Nephron (organoid): ENCODE results near the gene ISL2.
"Not testable (repeated sequence)": the region's sequence is repeated elsewhere in the genome, so short reads cannot be mapped to it uniquely, and the experiment has no call there.

Experiments used
- H3K27ac Mint-ChIP-seq, 3 experiments: 2 replicates each; pipeline ENCODE4 v1.8.0; 2020; ENCODE audit warnings: mixed read lengths in 3 of 3, mild to moderate bottlenecking in 2 of 3, moderate library complexity in 1 of 3
- H3K27me3 Mint-ChIP-seq: 2 replicates; pipeline ENCODE4 v1.8.0; 2021; ENCODE audit warnings: low read depth, mild to moderate bottlenecking, moderate library complexity, mixed read lengths
- H3K36me3 Mint-ChIP-seq: 2 replicates; pipeline ENCODE4 v1.8.0; 2020; ENCODE audit warnings: low read depth, mixed read lengths
- H3K4me1 Mint-ChIP-seq: 2 replicates; pipeline ENCODE4 v1.8.0; 2020; ENCODE audit warnings: mixed read lengths
- H3K4me3 Mint-ChIP-seq, 3 experiments: 2 replicates each; pipeline ENCODE4 v1.8.0; 2020; ENCODE audit warnings: mild to moderate bottlenecking in 3 of 3, mixed read lengths in 3 of 3, moderate library complexity in 2 of 3
- H3K9me3 Mint-ChIP-seq: 2 replicates; pipeline ENCODE4 v1.8.0; 2020; ENCODE audit warnings: mixed read lengths
- CTCF ChIP-seq, 3 experiments: fragments of 200-600 bp; sonication (generic); IDR thresholded peaks; one replicate each; pipeline ENCODE4 v1.5.0; 2021; ENCODE audit warnings: antibody characterized with exemption in 3 of 3; ENCODE audit not compliant: unreplicated experiment in 3 of 3

Gene ISL2

DNA sequence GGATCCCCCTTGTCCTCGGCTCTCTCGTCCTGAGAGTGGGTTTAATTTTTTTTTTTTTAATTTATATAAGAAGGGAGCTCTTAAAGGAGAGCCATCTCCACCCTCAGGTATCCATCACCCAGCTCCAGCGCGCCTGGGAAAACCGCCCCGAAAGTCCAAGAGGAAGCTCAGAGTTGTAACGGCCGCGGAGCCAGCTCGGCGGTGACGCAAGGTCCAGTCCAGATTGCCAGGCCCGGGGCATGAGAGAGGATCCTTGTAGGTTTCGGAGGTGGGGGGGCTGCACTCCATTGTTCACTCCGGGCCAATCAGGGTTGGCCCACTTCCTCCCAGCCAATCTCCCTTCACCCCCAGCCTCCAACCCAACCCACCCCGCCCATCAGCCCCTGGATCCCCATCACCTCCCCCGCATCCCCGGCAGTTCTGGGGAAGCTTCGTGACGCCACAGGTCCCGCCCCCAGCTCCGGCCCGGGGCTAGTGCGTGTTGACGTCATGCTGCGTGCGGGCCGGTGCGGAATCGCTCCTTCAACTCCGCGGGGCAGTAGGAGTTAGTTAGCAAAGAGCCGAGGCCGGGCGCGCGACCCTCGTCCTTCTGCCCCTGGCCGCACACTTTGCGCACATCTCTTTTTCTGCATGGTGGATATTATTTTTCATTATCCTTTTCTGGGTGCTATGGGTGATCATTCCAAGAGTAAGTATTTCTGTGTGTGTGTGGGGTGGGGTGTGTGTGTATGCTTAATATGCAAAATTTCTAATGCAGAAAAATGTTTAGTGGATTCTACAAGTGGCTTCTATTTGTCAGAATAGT is at the start of gene ISL2:
Gene ISL2 (plus strand): TSS at position 520 of the 805 bp plus-strand sequence. CDS start 111 bp downstream, at position 631.
- Mint-ChIP-seq H3K27ac (no peak within 1 kb of the TSS), H3K4me3 (peak within 1 kb of the TSS; percentile 70 to 88 (median 78)), H3K9me3 (peaks cover 3% of the 10 kb centered on the region), H3K27me3 (peaks cover 93% of the 10 kb centered on the region), H3K36me3 (no peaks in the 10 kb centered on the region), H3K4me1 (peaks cover 38% of the 10 kb centered on the region)
- TF ChIP-seq CTCF (IDR thresholded peaks at IDR 0.05; ENCODE audit: unreplicated experiment in 3 of 3): no peak

DNA sequence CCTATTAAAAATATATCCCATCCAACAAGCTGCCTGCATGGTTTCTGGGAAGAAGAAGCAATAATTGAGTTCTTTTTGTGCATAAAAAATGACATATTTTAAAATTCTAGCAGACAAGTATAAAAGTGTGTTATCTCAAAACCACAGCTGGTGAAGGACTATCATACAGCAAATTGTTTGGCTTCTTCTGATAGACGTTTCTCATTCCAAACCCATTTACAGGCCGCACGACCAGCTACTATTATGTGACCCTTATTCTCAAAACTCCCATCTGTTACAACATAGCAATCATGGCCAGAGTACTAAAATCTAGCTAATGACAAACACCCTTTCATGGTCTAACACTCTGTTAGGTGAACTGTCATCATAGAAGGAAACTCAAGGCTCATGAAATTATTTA is 47.0 kb upstream of the ISL2 start:
- Mint-ChIP-seq H3K4me1 (peaks cover 6% of the 10 kb centered on the region), H3K27ac (no peak overlapping the region), H3K27me3 (no peaks in the 10 kb centered on the region), H3K4me3 (no peak overlapping the region), H3K9me3 (no peaks in the 10 kb centered on the region), H3K36me3 (peaks cover 58% of the 10 kb centered on the region)
- no peak for TF ChIP-seq CTCF (IDR thresholded peaks at IDR 0.05; ENCODE audit: unreplicated experiment in 3 of 3)

GRCh38 chr15:76293361-76293760 is 43.2 kb upstream of the ISL2 start:
- peaks cover 6% of the 10 kb centered on the region for H3K4me1 Mint-ChIP-seq
- no peak overlapping the region for H3K27ac Mint-ChIP-seq
- no peaks in the 10 kb centered on the region for H3K9me3 Mint-ChIP-seq
- H3K27me3 Mint-ChIP-seq: no peaks in the 10 kb centered on the region
- TF ChIP-seq CTCF (IDR thresholded peaks at IDR 0.05; ENCODE audit: unreplicated experiment in 3 of 3): no peak
- H3K4me3 Mint-ChIP-seq: no peak overlapping the region
- peaks cover 34% of the 10 kb centered on the region for H3K36me3 Mint-ChIP-seq

DNA sequence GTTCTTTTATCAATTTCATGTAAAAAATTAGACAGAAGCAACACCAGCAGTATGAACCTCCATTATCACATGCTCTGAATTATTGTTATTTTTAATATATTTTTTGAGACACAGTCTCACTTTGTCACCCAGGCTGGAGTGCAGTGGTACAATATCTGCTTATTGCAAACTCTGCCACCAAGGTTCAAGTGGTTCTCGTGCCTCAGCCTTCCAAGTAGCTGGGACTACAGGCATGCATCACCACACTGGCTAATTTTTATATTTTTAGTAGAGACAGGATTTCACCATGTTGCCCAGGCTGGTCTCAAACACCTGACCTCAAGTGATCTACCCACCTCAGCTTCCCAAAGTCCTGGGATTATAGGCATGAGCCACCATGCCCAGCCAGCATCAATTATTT is 42.1 kb upstream of the ISL2 start:
- H3K27ac Mint-ChIP-seq, H3K4me1 Mint-ChIP-seq: not testable (repeated sequence)

DNA sequence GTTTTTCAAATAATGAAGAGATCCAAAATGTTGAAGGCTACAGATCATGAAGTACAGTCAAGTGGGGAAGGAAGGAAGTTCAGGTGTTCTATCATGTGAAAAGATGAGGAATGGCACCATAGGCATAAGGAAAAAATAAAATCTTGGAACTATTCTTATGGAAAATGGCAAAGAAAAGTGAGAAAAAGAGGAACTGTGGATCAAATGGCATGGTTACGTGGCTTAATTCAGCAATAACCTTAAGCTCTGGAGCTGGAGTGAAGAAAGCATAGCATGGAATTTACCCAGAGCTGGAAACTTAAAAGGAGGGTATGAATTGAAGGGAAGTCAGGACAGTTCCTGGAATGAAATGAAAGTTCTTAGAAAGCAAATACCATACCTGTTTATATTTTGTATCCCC is 39.7 kb upstream of the ISL2 start:
- Mint-ChIP-seq H3K36me3 (peaks cover 18% of the 10 kb centered on the region), H3K27me3 (no peaks in the 10 kb centered on the region), H3K9me3 (no peaks in the 10 kb centered on the region), H3K4me1 (peaks cover 3% of the 10 kb centered on the region), H3K27ac (no peak overlapping the region), H3K4me3 (no peak overlapping the region)
- TF ChIP-seq CTCF (IDR thresholded peaks at IDR 0.05; ENCODE audit: unreplicated experiment in 3 of 3): no peak

More for the DNA sequence above, 42.1 kb upstream of the ISL2 start:
- not testable (repeated sequence) for H3K9me3 Mint-ChIP-seq, H3K27me3 Mint-ChIP-seq, H3K4me3 Mint-ChIP-seq
- peaks cover 33% of the 10 kb centered on the region for H3K36me3 Mint-ChIP-seq

DNA sequence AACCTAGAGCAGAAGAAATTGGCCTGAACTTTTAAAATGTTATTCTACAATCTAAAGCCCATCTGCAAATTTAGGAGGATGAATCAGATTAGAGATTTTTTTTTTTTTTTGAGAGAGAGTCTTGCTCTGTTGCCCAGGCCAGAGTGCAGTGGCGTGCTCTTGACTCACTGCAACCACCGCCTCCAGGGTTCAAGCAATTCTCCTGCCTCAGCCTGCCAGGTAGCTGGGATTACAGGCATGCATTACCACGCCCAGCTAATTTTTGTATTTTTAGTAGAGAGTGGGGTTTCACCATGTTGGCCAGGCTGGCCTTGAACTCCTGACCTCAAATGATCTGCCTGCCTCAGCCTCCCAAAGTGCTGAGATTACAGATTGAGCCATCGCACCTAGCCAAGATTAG is 38.6 kb upstream of the ISL2 start:
- not testable (repeated sequence) for H3K27ac Mint-ChIP-seq, H3K4me3 Mint-ChIP-seq, H3K4me1 Mint-ChIP-seq, H3K27me3 Mint-ChIP-seq, H3K9me3 Mint-ChIP-seq
- H3K36me3 Mint-ChIP-seq: peaks cover 11% of the 10 kb centered on the region

- no peak overlapping the region for H3K27ac Mint-ChIP-seq
- no peak overlapping the region for H3K4me3 Mint-ChIP-seq
- H3K4me1 Mint-ChIP-seq: no peaks in the 10 kb centered on the region
- no peaks in the 10 kb centered on the region for H3K9me3 Mint-ChIP-seq
- TF ChIP-seq CTCF (IDR thresholded peaks at IDR 0.05; ENCODE audit: unreplicated experiment in 3 of 3): no peak
- peaks cover 2% of the 10 kb centered on the region for H3K36me3 Mint-ChIP-seq
- no peaks in the 10 kb centered on the region for H3K27me3 Mint-ChIP-seq
These were observed 37.6 kb upstream of the ISL2 start for GRCh38 chr15:76298986-76299385.
